ENCODE data around the gene BRD3OS. TPM values are rescaled to one million over a fixed set of nuclear protein-coding genes. Genes with fewer than 3 reads are reported as not detected.
"Not testable (repeated sequence)": the region's sequence is repeated elsewhere in the genome, so short reads cannot be mapped to it uniquely, and the experiment has no call there.

The BRD3OS gene
- total RNA-seq, 4 donors from 2014 or later: 1.8 to 6.2 (median 4.3) TPM

DNA sequence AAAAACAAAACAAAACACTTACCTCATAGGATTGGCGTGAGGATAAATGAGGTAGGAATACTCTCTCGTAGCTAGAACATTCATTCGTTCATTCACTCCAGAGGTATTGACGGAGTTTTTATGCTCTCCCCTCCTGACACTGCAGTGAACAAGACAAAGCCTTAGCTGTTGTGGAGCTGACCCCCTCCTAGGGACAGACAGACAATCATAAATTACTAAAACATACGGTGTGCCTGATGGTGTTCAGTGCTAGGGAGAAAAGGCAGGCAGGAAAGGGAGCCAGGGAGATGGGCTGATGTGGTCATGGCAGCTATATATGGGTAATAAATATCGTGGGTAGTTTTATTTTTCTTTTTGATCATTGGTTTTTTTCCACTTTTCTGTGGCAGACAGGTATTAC, 48.2 kb downstream of the BRD3OS start:
- no peak for DNase-seq
- intact Hi-C loops (cut with DNase I): no loop called here
- Histone ChIP-seq H3K9me3 (peaks cover 0 to 17% (median 7%) of the 10 kb centered on the region in 3 donors), H3K36me3 (no peaks in the 10 kb centered on the region), H3K4me1 (peaks cover 0 to 10% (median 3%) of the 10 kb centered on the region in 3 donors), H3K27me3 (peaks cover 0 to 27% (median 0%) of the 10 kb centered on the region in 4 donors), H3K4me3 (no peak overlapping the region), H3K27ac (no peak overlapping the region)
- WGBS, 2 donors: 69 to 78% methylated on average over 6 of the region's 6 CpGs
- TF ChIP-seq, protein P1, sequence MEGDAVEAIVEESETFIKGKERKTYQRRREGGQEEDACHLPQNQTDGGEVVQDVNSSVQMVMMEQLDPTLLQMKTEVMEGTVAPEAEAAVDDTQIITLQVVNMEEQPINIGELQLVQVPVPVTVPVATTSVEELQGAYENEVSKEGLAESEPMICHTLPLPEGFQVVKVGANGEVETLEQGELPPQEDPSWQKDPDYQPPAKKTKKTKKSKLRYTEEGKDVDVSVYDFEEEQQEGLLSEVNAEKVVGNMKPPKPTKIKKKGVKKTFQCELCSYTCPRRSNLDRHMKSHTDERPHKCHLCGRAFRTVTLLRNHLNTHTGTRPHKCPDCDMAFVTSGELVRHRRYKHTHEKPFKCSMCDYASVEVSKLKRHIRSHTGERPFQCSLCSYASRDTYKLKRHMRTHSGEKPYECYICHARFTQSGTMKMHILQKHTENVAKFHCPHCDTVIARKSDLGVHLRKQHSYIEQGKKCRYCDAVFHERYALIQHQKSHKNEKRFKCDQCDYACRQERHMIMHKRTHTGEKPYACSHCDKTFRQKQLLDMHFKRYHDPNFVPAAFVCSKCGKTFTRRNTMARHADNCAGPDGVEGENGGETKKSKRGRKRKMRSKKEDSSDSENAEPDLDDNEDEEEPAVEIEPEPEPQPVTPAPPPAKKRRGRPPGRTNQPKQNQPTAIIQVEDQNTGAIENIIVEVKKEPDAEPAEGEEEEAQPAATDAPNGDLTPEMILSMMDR (IDR thresholded peaks at IDR 0.05): no peak
- no peak for TF ChIP-seq POLR2A (IDR thresholded peaks at IDR 0.05)

DNA sequence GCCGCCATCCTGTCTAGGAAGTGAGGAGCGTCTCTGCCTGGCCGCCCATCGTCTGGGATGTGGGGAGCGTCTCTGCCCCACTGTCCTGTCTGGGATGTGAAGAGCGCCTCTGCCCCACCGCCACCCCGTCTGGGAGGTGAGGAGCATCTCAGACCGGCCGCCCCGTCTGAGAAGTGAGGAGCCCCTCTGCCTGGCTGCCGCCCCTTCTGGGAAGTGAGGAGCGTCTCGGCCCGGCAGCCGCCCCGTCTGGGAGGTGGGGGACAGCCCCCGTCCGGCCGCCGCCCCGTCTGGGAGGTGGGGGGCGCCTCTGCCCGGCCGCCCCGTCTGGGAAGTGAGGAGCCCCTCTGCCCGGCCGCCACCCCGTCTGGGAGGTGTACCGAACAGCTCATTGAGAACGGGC, 50.4 kb downstream of the BRD3OS start:
- H3K36me3 ChIP-seq; H3K27ac ChIP-seq; intact Hi-C loops (cut with DNase I); DNase-seq; H3K4me3 ChIP-seq; H3K4me1 ChIP-seq: not testable (repeated sequence)
- peaks cover 0 to 17% (median 10%) of the 10 kb centered on the region in 3 donors for H3K9me3 ChIP-seq
- peaks cover 0 to 18% (median 1%) of the 10 kb centered on the region in 4 donors for H3K27me3 ChIP-seq
- WGBS, 2 donors: no CpG with 5 or more reads among the region's 31 CpGs

DNA sequence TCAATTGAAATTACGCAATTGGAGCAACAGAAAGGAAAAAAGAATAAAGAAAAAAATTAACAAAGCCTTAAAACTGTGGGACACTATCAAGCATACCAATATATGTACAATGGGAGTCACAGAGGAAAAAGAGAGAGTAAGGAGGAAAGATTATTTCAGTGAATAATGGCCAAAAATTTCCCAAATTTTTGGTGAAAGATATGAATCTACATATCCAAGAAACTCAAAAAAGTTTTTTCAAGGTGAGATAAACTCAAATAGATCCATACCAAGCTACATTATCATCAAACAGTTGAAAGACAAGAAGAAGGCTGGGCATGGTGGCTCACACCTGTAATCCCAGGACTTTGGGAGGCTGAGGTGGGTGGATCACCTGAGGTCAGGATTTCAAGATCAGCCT, 51.4 kb downstream of the BRD3OS start:
- no peak overlapping the region for H3K27ac ChIP-seq
- TF ChIP-seq POLR2A (IDR thresholded peaks at IDR 0.05): no peak
- TF ChIP-seq, protein P1 (IDR thresholded peaks at IDR 0.05): no peak
- 0 to 54% methylated on average over 1 of the region's 1 CpG for WGBS, 2 donors
- H3K36me3 ChIP-seq: no peaks in the 10 kb centered on the region
- intact Hi-C loops (cut with DNase I): no loop called here
- no peak overlapping the region for H3K4me3 ChIP-seq
- no peaks in the 10 kb centered on the region for H3K4me1 ChIP-seq
- H3K9me3 ChIP-seq: peaks cover 0 to 17% (median 10%) of the 10 kb centered on the region in 3 donors
- peaks cover 0 to 22% (median 1%) of the 10 kb centered on the region in 4 donors for H3K27me3 ChIP-seq
- DNase-seq: no peak

Other genes starting within 250 kb of the BRD3OS start
- gene VAV2, start 33.2 kb upstream of the BRD3OS start, total RNA-seq: 1 to 10 TPM; 3.8 to 7.6 (median 5.7) TPM
- gene BRD3, start 42.5 kb downstream of the BRD3OS start, total RNA-seq: 10 to 100 TPM in 2 of 4 donors, 1 to 10 TPM in 2; 7.2 to 23.7 (median 9.4) TPM
- gene WDR5, start 110.6 kb downstream of the BRD3OS start, total RNA-seq: 10 to 100 TPM; 15.4 to 26.8 (median 23.1) TPM
- not detected for gene RNU6ATAC, start 139.1 kb downstream of the BRD3OS start, total RNA-seq

Data from esophagus squamous epithelium (tissue), 5 donors.